ENCODE results near the gene SH3GL2.

SH3GL2 gene

GRCh38 chr9:17588395-17588794, 9.5 kb downstream of the SH3GL2 start:
- Mint-ChIP-seq H3K36me3 (no peaks in the 10 kb centered on the region), H3K27ac (no peak overlapping the region), H3K9me3 (peaks cover 2% of the 10 kb centered on the region), H3K27me3 (no peaks in the 10 kb centered on the region), H3K4me3 (no peak overlapping the region), H3K4me1 (no peaks in the 10 kb centered on the region)
- DNase-seq (ENCODE audit: low spot score in 2 of 2) (no peak), ATAC-seq (ENCODE audit: low read depth) (no peak)

DNA sequence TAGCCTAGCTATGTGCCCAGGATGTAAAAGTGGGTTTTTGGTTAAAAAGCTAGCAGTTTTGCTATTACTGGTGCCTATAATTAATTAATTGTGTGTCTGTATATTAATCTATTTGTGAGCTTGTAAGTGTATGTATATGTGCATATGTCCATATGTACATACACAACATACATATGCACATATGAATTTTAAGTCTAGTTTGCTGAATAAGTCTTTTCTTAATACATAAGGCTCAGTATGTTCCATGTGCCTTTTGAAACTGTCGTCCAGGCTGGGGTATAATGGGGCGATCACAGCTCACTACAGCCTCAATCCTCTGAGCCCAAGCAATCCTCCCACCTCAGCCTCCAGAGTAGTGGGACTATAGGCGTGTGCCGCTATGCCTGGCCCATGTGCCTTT, 10.1 kb downstream of the SH3GL2 start:
- Mint-ChIP-seq H3K9me3 (peaks cover 2% of the 10 kb centered on the region), H3K27me3 (no peaks in the 10 kb centered on the region), H3K36me3 (no peaks in the 10 kb centered on the region), H3K27ac (no peak overlapping the region), H3K4me3 (no peak overlapping the region), H3K4me1 (no peaks in the 10 kb centered on the region)
- no peak for ATAC-seq (ENCODE audit: low read depth)
- no peak for DNase-seq (ENCODE audit: low spot score in 2 of 2)

DNA sequence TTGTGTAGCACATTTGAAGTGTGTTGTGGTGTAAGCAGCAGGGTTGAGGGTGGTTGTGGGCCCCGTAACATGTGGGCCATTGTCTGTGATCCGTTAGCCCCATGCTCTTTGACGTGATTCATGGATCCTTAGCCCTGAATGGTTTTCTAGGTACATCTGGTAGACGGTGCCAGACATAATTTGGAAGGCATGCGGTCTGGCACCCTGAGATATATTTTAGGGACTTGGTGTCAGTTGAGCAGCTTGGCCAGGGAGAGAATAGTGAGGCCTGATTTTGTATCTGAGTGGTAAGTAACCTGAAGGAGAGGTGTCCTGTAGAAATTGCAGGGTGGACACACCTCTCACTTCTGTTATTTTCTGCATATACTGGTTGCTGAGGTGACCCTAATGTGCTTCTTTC, 10.9 kb downstream of the SH3GL2 start:
- Mint-ChIP-seq H3K36me3 (no peaks in the 10 kb centered on the region), H3K4me3 (no peak overlapping the region), H3K9me3 (peaks cover 2% of the 10 kb centered on the region), H3K4me1 (no peaks in the 10 kb centered on the region), H3K27ac (no peak overlapping the region), H3K27me3 (no peaks in the 10 kb centered on the region)
- ATAC-seq (ENCODE audit: low read depth) = no peak
- DNase-seq (ENCODE audit: low spot score in 2 of 2) = no peak

DNA sequence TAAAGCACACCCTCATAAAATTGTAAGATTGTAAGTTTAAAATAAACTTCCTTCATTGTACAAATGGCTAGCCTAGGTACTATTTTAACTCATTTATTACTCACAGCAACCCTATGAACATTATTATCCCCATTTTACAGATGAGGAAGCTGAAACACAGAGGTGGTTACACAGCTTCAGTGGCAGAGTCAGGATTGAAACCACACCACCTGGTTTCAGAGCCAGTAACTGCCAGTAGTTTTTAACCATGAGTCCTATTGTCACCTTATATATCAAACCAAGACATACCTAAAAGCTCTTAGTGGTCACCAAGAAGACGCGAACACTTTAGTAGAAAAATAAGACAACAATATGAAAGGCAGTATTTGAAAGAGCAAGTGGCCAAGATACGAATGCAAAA, 16.1 kb downstream of the SH3GL2 start:
- H3K27ac Mint-ChIP-seq = no peak overlapping the region
- ATAC-seq (ENCODE audit: low read depth) (no peak), DNase-seq (ENCODE audit: low spot score in 2 of 2) (no peak)
- no peaks in the 10 kb centered on the region for H3K27me3 Mint-ChIP-seq
- H3K4me1 Mint-ChIP-seq = no peaks in the 10 kb centered on the region
- H3K4me3 Mint-ChIP-seq = no peak overlapping the region
- no peaks in the 10 kb centered on the region for H3K36me3 Mint-ChIP-seq
- no peaks in the 10 kb centered on the region for H3K9me3 Mint-ChIP-seq

DNA sequence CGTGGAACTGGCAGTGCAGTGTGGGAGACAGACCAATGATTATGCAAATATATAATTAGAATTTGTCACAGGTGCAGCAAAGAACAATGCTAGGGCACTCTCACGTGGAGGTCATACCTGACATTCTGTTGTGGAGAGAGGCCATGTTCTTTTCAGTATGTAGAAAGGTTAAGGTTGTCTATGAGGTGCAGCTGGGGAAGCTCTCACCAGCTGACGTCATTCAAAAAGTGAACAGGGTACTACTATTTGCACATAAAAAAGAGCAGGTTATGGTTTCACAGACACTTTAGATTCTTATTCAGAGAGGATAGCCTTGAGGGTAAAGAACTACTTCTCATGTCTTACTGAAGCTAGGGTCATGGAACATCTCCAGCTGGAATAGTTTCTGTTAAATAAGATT, 19.1 kb downstream of the SH3GL2 start:
- no peak overlapping the region for H3K4me3 Mint-ChIP-seq
- no peaks in the 10 kb centered on the region for H3K9me3 Mint-ChIP-seq
- no peaks in the 10 kb centered on the region for H3K27me3 Mint-ChIP-seq
- H3K4me1 Mint-ChIP-seq = no peaks in the 10 kb centered on the region
- no peak overlapping the region for H3K27ac Mint-ChIP-seq
- H3K36me3 Mint-ChIP-seq = no peaks in the 10 kb centered on the region
- DNase-seq (ENCODE audit: low spot score in 2 of 2) = no peak
- ATAC-seq (ENCODE audit: low read depth) = no peak

DNA sequence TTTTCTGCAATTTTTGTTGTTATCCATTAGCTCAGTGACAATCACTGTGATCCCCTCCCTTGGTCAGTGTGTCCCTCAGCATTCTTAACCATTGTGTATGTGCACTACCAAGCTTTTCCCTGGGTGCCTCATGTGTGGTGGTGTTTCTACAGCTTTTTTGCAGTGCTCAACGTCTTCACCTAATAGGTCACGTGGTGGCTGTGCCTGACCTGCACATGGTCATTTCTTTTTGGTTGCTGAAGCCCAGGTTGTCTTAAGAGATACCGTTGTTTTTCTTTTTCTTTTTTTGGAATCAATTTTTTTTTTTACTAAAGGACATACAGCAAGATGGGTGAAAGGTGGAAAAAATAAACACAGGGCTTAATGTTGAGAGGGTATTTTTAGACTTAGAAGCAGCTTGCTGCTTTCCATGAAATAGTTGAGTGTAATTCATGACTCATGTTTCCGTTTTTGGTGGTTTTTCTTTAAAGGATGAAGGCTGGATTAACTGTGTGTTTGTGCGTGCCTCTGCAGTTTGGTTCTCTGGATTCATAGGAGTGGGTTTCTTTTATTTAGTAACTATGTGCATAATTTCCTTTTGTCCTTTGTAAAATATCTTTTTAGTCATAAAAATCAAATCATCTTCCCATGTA, 22.2 kb downstream of the SH3GL2 start:
- no peak overlapping the region for H3K4me3 Mint-ChIP-seq
- H3K4me1 Mint-ChIP-seq = no peaks in the 10 kb centered on the region
- no peaks in the 10 kb centered on the region for H3K27me3 Mint-ChIP-seq
- no peak for DNase-seq (ENCODE audit: low spot score in 2 of 2)
- no peak overlapping the region for H3K27ac Mint-ChIP-seq
- ATAC-seq (ENCODE audit: low read depth) = no peak
- no peaks in the 10 kb centered on the region for H3K36me3 Mint-ChIP-seq
- H3K9me3 Mint-ChIP-seq = peaks cover 4% of the 10 kb centered on the region

- no peaks in the 10 kb centered on the region for H3K27me3 Mint-ChIP-seq
- DNase-seq (ENCODE audit: low spot score in 2 of 2) (no peak), ATAC-seq (ENCODE audit: low read depth) (no peak)
- peaks cover 4% of the 10 kb centered on the region for H3K9me3 Mint-ChIP-seq
- H3K4me1 Mint-ChIP-seq = no peaks in the 10 kb centered on the region
- no peak overlapping the region for H3K4me3 Mint-ChIP-seq
- H3K36me3 Mint-ChIP-seq = no peaks in the 10 kb centered on the region
- H3K27ac Mint-ChIP-seq = no peak overlapping the region
These were observed 25.7 kb downstream of the SH3GL2 start for GRCh38 chr9:17604556-17604955.

- no peaks in the 10 kb centered on the region for H3K4me1 Mint-ChIP-seq
- no peak overlapping the region for H3K27ac Mint-ChIP-seq
- peaks cover under 1% of the 10 kb centered on the region for H3K9me3 Mint-ChIP-seq
- no peaks in the 10 kb centered on the region for H3K27me3 Mint-ChIP-seq
- H3K36me3 Mint-ChIP-seq = no peaks in the 10 kb centered on the region
- DNase-seq (ENCODE audit: low spot score in 2 of 2) (no peak), ATAC-seq (ENCODE audit: low read depth) (no peak)
- H3K4me3 Mint-ChIP-seq = no peak overlapping the region
These were observed 30.6 kb downstream of the SH3GL2 start for GRCh38 chr9:17609312-17610005.

- no peak overlapping the region for H3K4me3 Mint-ChIP-seq
- no peaks in the 10 kb centered on the region for H3K4me1 Mint-ChIP-seq
- no peaks in the 10 kb centered on the region for H3K9me3 Mint-ChIP-seq
These were observed 32.5 kb downstream of the SH3GL2 start for GRCh38 chr9:17611342-17611741.

DNA sequence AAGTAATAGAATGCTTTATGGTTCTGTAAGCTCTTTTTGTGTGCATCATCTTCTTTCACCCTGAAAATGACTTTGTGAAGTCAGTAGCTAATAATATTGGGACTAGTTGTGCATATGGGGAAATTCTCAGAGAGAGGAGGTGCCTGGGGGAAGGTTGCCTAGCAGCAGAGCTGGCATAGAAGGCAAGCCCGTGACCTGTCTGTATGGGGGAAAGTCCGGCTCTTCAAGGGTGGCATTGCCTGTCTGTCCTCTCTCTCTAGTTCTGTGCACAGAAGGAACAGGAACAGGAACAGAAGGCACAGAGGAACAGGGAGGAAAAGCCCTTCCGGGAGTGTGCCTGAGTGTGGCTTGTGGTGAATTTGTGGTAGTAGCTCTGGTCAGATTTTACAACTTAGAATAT, 33.1 kb downstream of the SH3GL2 start:
- Mint-ChIP-seq H3K4me1 (no peaks in the 10 kb centered on the region), H3K36me3 (no peaks in the 10 kb centered on the region), H3K4me3 (no peak overlapping the region), H3K9me3 (no peaks in the 10 kb centered on the region), H3K27ac (no peak overlapping the region), H3K27me3 (no peaks in the 10 kb centered on the region)
- no peak for DNase-seq (ENCODE audit: low spot score in 2 of 2)
- ATAC-seq (ENCODE audit: low read depth) = no peak

More at GRCh38 chr9:17611342-17611741, 32.5 kb downstream of the SH3GL2 start:
- no peaks in the 10 kb centered on the region for H3K27me3 Mint-ChIP-seq
- H3K27ac Mint-ChIP-seq = no peak overlapping the region
- no peaks in the 10 kb centered on the region for H3K36me3 Mint-ChIP-seq
- DNase-seq (ENCODE audit: low spot score in 2 of 2) (no peak), ATAC-seq (ENCODE audit: low read depth) (no peak)

- Mint-ChIP-seq H3K27ac (no peak overlapping the region), H3K4me1 (no peaks in the 10 kb centered on the region), H3K36me3 (no peaks in the 10 kb centered on the region), H3K27me3 (no peaks in the 10 kb centered on the region), H3K4me3 (no peak overlapping the region), H3K9me3 (no peaks in the 10 kb centered on the region)
- DNase-seq (ENCODE audit: low spot score in 2 of 2) (no peak), ATAC-seq (ENCODE audit: low read depth) (no peak)
These were observed 34.9 kb downstream of the SH3GL2 start for GRCh38 chr9:17613758-17614157.

DNA sequence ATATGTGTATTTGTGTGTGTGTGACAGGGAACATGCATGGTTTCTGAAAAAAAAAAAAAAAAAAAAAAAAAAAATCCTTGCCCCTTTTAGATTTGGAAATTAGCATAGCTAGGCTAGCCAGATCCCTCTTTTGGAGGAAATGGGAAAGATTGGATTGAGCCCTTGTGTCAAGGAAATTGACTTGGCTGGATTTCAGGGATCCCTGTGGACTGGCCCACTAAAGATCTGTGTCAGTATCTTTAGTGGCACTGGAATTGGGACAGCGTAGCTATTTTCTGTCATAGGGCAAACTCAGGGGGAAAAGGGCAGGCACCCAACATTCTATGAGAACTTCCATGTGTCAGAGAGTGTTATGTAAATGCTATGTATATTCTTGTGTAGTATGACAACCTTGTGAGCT, 35.4 kb downstream of the SH3GL2 start:
- Mint-ChIP-seq H3K36me3 (no peaks in the 10 kb centered on the region), H3K27ac (no peak overlapping the region), H3K27me3 (no peaks in the 10 kb centered on the region), H3K4me3 (no peak overlapping the region), H3K9me3 (no peaks in the 10 kb centered on the region), H3K4me1 (no peaks in the 10 kb centered on the region)
- DNase-seq (ENCODE audit: low spot score in 2 of 2) (no peak), ATAC-seq (ENCODE audit: low read depth) (no peak)

GRCh38 chr9:17614903-17615302, 36.0 kb downstream of the SH3GL2 start:
- no peaks in the 10 kb centered on the region for H3K36me3 Mint-ChIP-seq
- no peaks in the 10 kb centered on the region for H3K9me3 Mint-ChIP-seq
- no peak overlapping the region for H3K27ac Mint-ChIP-seq
- DNase-seq (ENCODE audit: low spot score in 2 of 2) (no peak), ATAC-seq (ENCODE audit: low read depth) (no peak)
- H3K4me1 Mint-ChIP-seq = no peaks in the 10 kb centered on the region
- H3K27me3 Mint-ChIP-seq = no peaks in the 10 kb centered on the region
- H3K4me3 Mint-ChIP-seq = no peak overlapping the region

DNA sequence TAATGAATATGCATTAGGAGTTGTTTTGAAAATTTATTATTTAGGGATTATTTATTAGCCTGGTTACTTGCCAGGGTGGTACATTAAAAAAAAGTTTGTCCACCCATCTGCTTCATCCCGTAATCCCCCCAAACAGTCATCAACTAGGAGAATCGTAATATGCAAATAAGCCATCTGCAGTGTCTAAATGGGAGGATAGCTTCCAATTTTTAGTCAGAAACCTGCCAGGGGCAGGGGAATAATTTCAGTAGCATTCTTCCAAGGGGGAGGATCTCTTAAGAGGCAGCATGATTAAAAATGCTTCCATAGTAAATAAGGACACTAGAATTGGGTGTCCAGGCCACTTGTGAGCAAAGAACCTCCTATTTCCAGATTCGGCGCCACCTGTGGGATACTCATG, 43.3 kb downstream of the SH3GL2 start:
- Mint-ChIP-seq H3K4me3 (no peak overlapping the region), H3K27ac (no peak overlapping the region), H3K27me3 (no peaks in the 10 kb centered on the region), H3K36me3 (no peaks in the 10 kb centered on the region), H3K9me3 (peaks cover 5% of the 10 kb centered on the region), H3K4me1 (no peaks in the 10 kb centered on the region)
- DNase-seq (ENCODE audit: low spot score in 2 of 2) (no peak), ATAC-seq (ENCODE audit: low read depth) (no peak)

DNA sequence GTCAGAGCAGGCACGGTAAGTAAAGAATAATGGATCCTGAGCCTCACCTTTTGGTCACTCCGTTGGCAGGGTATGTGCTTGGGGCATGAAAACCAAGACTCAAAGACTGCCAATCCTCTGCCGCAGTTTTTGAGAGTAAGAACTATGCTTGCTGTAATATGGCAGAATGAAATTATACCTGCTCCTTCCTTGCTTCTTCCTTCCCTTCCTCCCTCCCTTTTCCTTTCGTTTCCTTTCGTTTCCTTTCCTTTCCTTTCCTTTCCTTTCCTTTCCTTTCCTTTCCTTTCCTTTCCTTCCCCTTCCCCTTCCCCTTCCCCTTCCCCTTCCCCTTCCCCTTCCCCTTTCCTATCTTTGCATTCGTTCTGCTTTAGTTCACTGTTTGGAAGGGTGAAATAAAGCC, 43.9 kb downstream of the SH3GL2 start:
- no peak overlapping the region for H3K27ac Mint-ChIP-seq
- H3K9me3 Mint-ChIP-seq = peaks cover 5% of the 10 kb centered on the region
- no peaks in the 10 kb centered on the region for H3K4me1 Mint-ChIP-seq
- no peak overlapping the region for H3K4me3 Mint-ChIP-seq
- DNase-seq (ENCODE audit: low spot score in 2 of 2) (no peak), ATAC-seq (ENCODE audit: low read depth) (no peak)
- no peaks in the 10 kb centered on the region for H3K27me3 Mint-ChIP-seq
- no peaks in the 10 kb centered on the region for H3K36me3 Mint-ChIP-seq

All from memory B cell (primary cell).